Left lung (tissue), 10 donors: ENCODE results near the gene NTM. TPM values are rescaled to one million over a fixed set of nuclear protein-coding genes. Genes with fewer than 3 reads are reported as not detected.

Source experiments
- ATAC-seq: fragments of 200-7000 bp; cut with Tn5 transposase; one replicate; pipeline ENCODE4 v1.9.1; 2020; ENCODE audit warnings: moderate library complexity
- DNase-seq, 4 donors: peaks; one replicate each; pipeline ENCODE4 v3.0.0-alpha.2; 2013 to 2020
- H3K27ac ChIP-seq, 2 donors: fragments of 200-600 bp; sonication (generic) in 1 of 2; one replicate each; pipeline versions ENCODE4 v1.5.0 to v1.8.0; 2020 to 2021
- H3K27me3 ChIP-seq, 2 donors: fragments of 200-600 bp; sonication (generic) in 1 of 2; one replicate each; pipeline versions ENCODE4 v1.5.0 to v1.8.0; 2020 to 2021
- H3K36me3 ChIP-seq, 2 donors: fragments of 200-600 bp; sonication (generic) in 1 of 2; one replicate each; pipeline versions ENCODE4 v1.5.0 to v1.8.0; 2020 to 2021
- H3K4me1 ChIP-seq, 2 donors: fragments of 200-600 bp; one replicate each; pipeline ENCODE4 v1.8.0; 2021
- H3K4me3 ChIP-seq, 2 donors: fragments of 200-600 bp; sonication (generic) in 1 of 2; one replicate each; pipeline versions ENCODE4 v1.5.0 to v1.8.0; 2020 to 2021; ENCODE audit warnings: mild to moderate bottlenecking in 1 of 2
- H3K9me3 ChIP-seq, 2 donors: fragments of 200-600 bp; sonication (generic) in 1 of 2; one replicate each; pipeline versions ENCODE4 v1.5.0 to v1.8.0; 2020 to 2021
- CTCF ChIP-seq, 2 donors: fragments of 200-600 bp; sonication (generic) in 1 of 2; IDR thresholded peaks; one replicate each; pipeline versions ENCODE4 v1.5.0 to v1.8.0; 2021; ENCODE audit warnings: antibody characterized with exemption in 2 of 2
- intact Hi-C, 2 donors: fragments of 100-400 bp; cut with DNase I; formaldehyde crosslinking; loops; one replicate each; pipeline versions ENCODE4 v1.11.2 to v1.14.2; 2022
- polyA plus RNA-seq, 6 donors: library from polyadenylated mRNA; unstranded; fragments of 120-200 nt; gene quantifications; one replicate each; pipeline ENCODE4 v1.2.1, GENCODE V29; 2013; ENCODE audit not compliant: insufficient read length in 6 of 6
- total RNA-seq, 2 donors: library from RNA; stranded (reverse); fragmentation: NEBNext Ultra II Directional; extraction: Animal tissue kit (Norgen Biotek cat#: 25700); gene quantifications; one replicate each; pipeline ENCODE4 v1.2.1, GENCODE V29; 2021
- donor health status: DM: no; HTN: yes; CAD: no.
- donor health status: DM: no; HTN: no; CAD: no.

Gene NTM
- total and polyA plus RNA-seq, 8 donors = 9.5 to 31.0 (median 21.1) TPM

GRCh38 chr11:131724436-131724975, 354.1 kb downstream of the NTM start:
- TF ChIP-seq CTCF (IDR thresholded peaks at IDR 0.05) = no peak
- Histone ChIP-seq H3K27ac (no peak overlapping the region), H3K4me1 (no peaks in the 10 kb centered on the region), H3K4me3 (no peak overlapping the region), H3K36me3 (no peaks in the 10 kb centered on the region), H3K9me3 (no peaks in the 10 kb centered on the region), H3K27me3 (no peaks in the 10 kb centered on the region)
- intact Hi-C loops = no loop called here
- ATAC-seq = no peak
- no peak for DNase-seq

GRCh38 chr11:131734871-131735270, 364.5 kb downstream of the NTM start:
- no peaks in the 10 kb centered on the region for H3K36me3 ChIP-seq
- H3K9me3 ChIP-seq = no peaks in the 10 kb centered on the region
- no peak overlapping the region for H3K27ac ChIP-seq
- no peaks in the 10 kb centered on the region for H3K27me3 ChIP-seq
- intact Hi-C loops = no loop called here
- no peak overlapping the region for H3K4me3 ChIP-seq
- DNase-seq (no peak), ATAC-seq (no peak)
- no peaks in the 10 kb centered on the region for H3K4me1 ChIP-seq
- no peak for TF ChIP-seq CTCF (IDR thresholded peaks at IDR 0.05)

DNA sequence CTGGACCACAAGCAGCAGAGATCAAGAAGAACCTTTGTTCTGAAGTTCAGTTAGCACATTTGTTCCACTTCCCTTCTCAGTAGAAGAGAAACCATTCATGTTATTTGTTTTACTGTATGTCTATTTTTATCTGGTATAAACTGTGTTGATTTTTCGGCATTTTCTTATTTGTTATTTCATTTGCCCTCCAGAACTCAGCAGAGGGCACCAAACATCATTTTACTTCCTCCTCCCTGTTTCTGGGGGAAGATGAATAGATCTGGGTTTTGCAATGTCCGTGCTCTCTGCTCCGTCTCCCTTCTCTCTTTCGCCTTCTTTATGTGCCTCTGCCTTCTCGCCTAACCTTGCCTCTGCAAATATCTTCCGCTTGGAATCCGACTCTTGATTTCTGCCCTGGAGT, 366.9 kb downstream of the NTM start:
- intact Hi-C loops = no loop called here
- no peak for TF ChIP-seq CTCF (IDR thresholded peaks at IDR 0.05)
- H3K36me3 ChIP-seq = no peaks in the 10 kb centered on the region
- no peak for DNase-seq
- no peaks in the 10 kb centered on the region for H3K9me3 ChIP-seq
- H3K27ac ChIP-seq = no peak overlapping the region
- H3K27me3 ChIP-seq = no peaks in the 10 kb centered on the region
- H3K4me1 ChIP-seq = no peaks in the 10 kb centered on the region
- no peak overlapping the region for H3K4me3 ChIP-seq
- ATAC-seq = no peak

GRCh38 chr11:131739243-131739882, 368.9 kb downstream of the NTM start:
- Histone ChIP-seq H3K9me3 (no peaks in the 10 kb centered on the region), H3K4me3 (no peak overlapping the region), H3K4me1 (no peaks in the 10 kb centered on the region), H3K27me3 (no peaks in the 10 kb centered on the region), H3K36me3 (no peaks in the 10 kb centered on the region), H3K27ac (no peak overlapping the region)
- no peak for DNase-seq
- intact Hi-C loops = no loop called here
- ATAC-seq = no peak
- no peak for TF ChIP-seq CTCF (IDR thresholded peaks at IDR 0.05)

DNA sequence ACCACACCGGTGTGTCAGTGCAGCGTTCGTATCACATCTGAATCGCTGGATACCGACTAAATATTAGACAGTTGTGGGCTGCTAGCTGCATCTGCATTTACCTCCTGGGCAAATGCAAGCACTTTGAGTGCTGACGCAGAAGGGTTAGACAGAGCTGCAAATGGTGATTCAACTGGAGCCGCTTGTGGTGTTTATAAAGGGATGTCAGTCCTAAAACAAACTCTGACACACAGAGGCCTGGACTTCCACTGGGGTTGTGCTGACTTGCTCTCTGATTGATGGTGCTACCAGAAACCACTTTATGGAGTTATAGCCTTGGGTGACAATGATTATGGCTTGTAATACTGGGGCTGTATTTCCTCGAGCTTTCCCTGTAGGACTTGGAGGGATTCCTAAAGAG, 374.4 kb downstream of the NTM start:
- no peak overlapping the region for H3K27ac ChIP-seq
- H3K4me3 ChIP-seq = no peak overlapping the region
- no peak for ATAC-seq
- TF ChIP-seq CTCF (IDR thresholded peaks at IDR 0.05) = no peak
- H3K4me1 ChIP-seq = no peaks in the 10 kb centered on the region
- no peaks in the 10 kb centered on the region for H3K9me3 ChIP-seq
- H3K27me3 ChIP-seq = no peaks in the 10 kb centered on the region
- DNase-seq = no peak
- H3K36me3 ChIP-seq = no peaks in the 10 kb centered on the region
- intact Hi-C loops = no loop called here
